Mesendoderm (in vitro differentiated cells): ENCODE data around the gene UGDH. TPM values are rescaled to one million over a fixed set of nuclear protein-coding genes. Genes with fewer than 3 reads are reported as not detected.

Source experiments
- DNase-seq: peaks from one replicate; pipeline ENCODE4 v3.0.0; 2013
- H2AK5ac ChIP-seq: 2 replicates; pipeline ENCODE4 v1.6.1; 2013; ENCODE audit warnings: low read length, inconsistent platforms
- H2BK120ac ChIP-seq: 2 replicates; pipeline ENCODE4 v1.6.1; 2013; ENCODE audit warnings: low read depth, mild to moderate bottlenecking, low read length, moderate library complexity, mixed read lengths
- H2BK15ac ChIP-seq: replicated peaks from 2 replicates; pipeline ENCODE4 v1.6.1; 2013; ENCODE audit warnings: low read depth, mild to moderate bottlenecking, moderate library complexity
- H2BK5ac ChIP-seq: 2 replicates; pipeline ENCODE4 v1.6.1; 2013; ENCODE audit warnings: low read length, inconsistent platforms
- H3K18ac ChIP-seq: 2 replicates; pipeline ENCODE4 v1.6.1; 2013; ENCODE audit warnings: mild to moderate bottlenecking, low read length, mixed read lengths
- H3K23ac ChIP-seq: one replicate; pipeline ENCODE4 v1.6.1; 2013; ENCODE audit warnings: low read length
- H3K27ac ChIP-seq: 2 replicates; pipeline ENCODE4 v1.5.1; 2013; ENCODE audit warnings: low read depth, mild to moderate bottlenecking, inconsistent platforms, low read length, moderate library complexity
- H3K27me3 ChIP-seq: 2 replicates; pipeline ENCODE4 v1.6.1; 2013; ENCODE audit warnings: low read length, control low read depth, mild to moderate bottlenecking, inconsistent platforms; ENCODE audit not compliant: insufficient read depth, poor library complexity
- H3K36me3 ChIP-seq: 2 replicates; pipeline ENCODE4 v1.6.1; 2013; ENCODE audit warnings: low read length, inconsistent platforms; ENCODE audit not compliant: control insufficient read depth, insufficient read depth
- H3K4ac ChIP-seq: one replicate; pipeline ENCODE4 v1.6.1; 2013; ENCODE audit warnings: low read depth, mild to moderate bottlenecking, low read length, moderate library complexity
- H3K4me1 ChIP-seq: 2 replicates; pipeline ENCODE4 v1.6.1; 2013; ENCODE audit warnings: low read depth, low read length, inconsistent platforms; ENCODE audit not compliant: control insufficient read depth
- H3K4me2 ChIP-seq: 2 replicates; pipeline ENCODE4 v1.6.1; 2013; ENCODE audit warnings: low read length
- H3K4me3 ChIP-seq: 2 replicates; pipeline ENCODE4 v1.5.1; 2013; ENCODE audit warnings: mild to moderate bottlenecking, low read length
- H3K56ac ChIP-seq: one replicate; pipeline ENCODE4 v1.6.1; 2013; ENCODE audit warnings: low read length
- H3K79me1 ChIP-seq: 2 replicates; pipeline ENCODE4 v1.6.1; 2013; ENCODE audit warnings: low read length, inconsistent platforms
- H3K79me2 ChIP-seq: 2 replicates; pipeline ENCODE4 v1.6.1; 2013; ENCODE audit warnings: mild to moderate bottlenecking, low read length; ENCODE audit not compliant: control insufficient read depth, insufficient read depth
- H3K9ac ChIP-seq: 2 replicates; pipeline ENCODE4 v1.6.1; 2013; ENCODE audit warnings: low read length, inconsistent platforms
- H4K5ac ChIP-seq: one replicate; pipeline ENCODE4 v1.6.1; 2013; ENCODE audit warnings: low read length
- H4K8ac ChIP-seq: one replicate; pipeline ENCODE4 v1.6.1; 2013; ENCODE audit warnings: low read depth, mild to moderate bottlenecking, control low read depth, low read length, moderate library complexity
- WGBS: extraction: QIAGEN DNeasy Blood & Tissue Kit; methylation state at CpG from one replicate; pipeline ENCODE4 v1.1.7; 2013; ENCODE audit warnings: low lambda C conversion rate, missing lambda C conversion rate; ENCODE audit not compliant: insufficient coverage; ENCODE audit errors: extremely low coverage; 5-methylcytosine and 5-hydroxymethylcytosine counted together
- polyA plus RNA-seq, 2 experiments: library from polyadenylated mRNA; stranded (reverse); fragments of 200-250 nt; gene quantifications; one replicate each; pipeline ENCODE4 v1.2.3, GENCODE V29; 2013

Gene UGDH
- polyA plus RNA-seq (2013, experiment 1 of 2): 82.2 TPM
- polyA plus RNA-seq (2013, experiment 2 of 2): 82.0 TPM

- Histone ChIP-seq H4K8ac (no peak within 1 kb of the TSS), H3K27me3 (no peaks in the 10 kb centered on the region), H3K4me2 (peak within 1 kb of the TSS; percentile 34), H2BK120ac (no peak within 1 kb of the TSS), H2BK15ac (no peak within 1 kb of the TSS), H3K36me3 (no peaks in the 10 kb centered on the region), H2AK5ac (no peak within 1 kb of the TSS), H3K9ac (peak within 1 kb of the TSS; percentile 88), H3K23ac (no peak within 1 kb of the TSS), H3K79me2 (peaks cover 24% of the 10 kb centered on the region), H3K4me1 (no peaks in the 10 kb centered on the region), H3K4me3 (peak within 1 kb of the TSS; percentile 87), H2BK5ac (peak within 1 kb of the TSS; percentile 89), H3K79me1 (peaks cover 5% of the 10 kb centered on the region), H3K18ac (peak within 1 kb of the TSS; percentile 46), H3K56ac (peak within 1 kb of the TSS; percentile 98), H3K27ac (peak within 1 kb of the TSS; percentile 95), H4K5ac (no peak within 1 kb of the TSS), H3K4ac (peak within 1 kb of the TSS; percentile 81)
- peak; percentile 99 for DNase-seq
- WGBS: no CpG with 5 or more reads among the region's 73 CpGs
Observed at GRCh38 chr4:39527296-39528060, at the start of gene UGDH. Gene UGDH (minus strand): TSS chr4:39527439. CDS start chr4:39521512, 5,927 bp downstream.

GRCh38 chr4:39574946-39575345 lies 47.7 kb upstream of the UGDH start:
- no peak overlapping the region for H3K18ac ChIP-seq
- no peak overlapping the region for H3K4me2 ChIP-seq
- no peak overlapping the region for H3K4me3 ChIP-seq
- H3K79me2 ChIP-seq: no peaks in the 10 kb centered on the region
- H3K4me1 ChIP-seq: no peaks in the 10 kb centered on the region
- H4K8ac ChIP-seq: no peak overlapping the region
- H2AK5ac ChIP-seq: no peak overlapping the region
- H3K23ac ChIP-seq: no peak overlapping the region
- H3K79me1 ChIP-seq: no peaks in the 10 kb centered on the region
- no peak for DNase-seq
- no peak overlapping the region for H2BK120ac ChIP-seq
- H2BK15ac ChIP-seq: no peak overlapping the region
- no peak overlapping the region for H3K27ac ChIP-seq
- no peak overlapping the region for H4K5ac ChIP-seq
- no peak overlapping the region for H2BK5ac ChIP-seq
- H3K56ac ChIP-seq: no peak overlapping the region
- no peaks in the 10 kb centered on the region for H3K36me3 ChIP-seq
- H3K4ac ChIP-seq: no peak overlapping the region
- no peak overlapping the region for H3K9ac ChIP-seq
- H3K27me3 ChIP-seq: no peaks in the 10 kb centered on the region
- no CpG with 5 or more reads among the region's 5 CpGs for WGBS

- H3K18ac ChIP-seq: no peak overlapping the region
- H3K4ac ChIP-seq: no peak overlapping the region
- no peak overlapping the region for H3K4me2 ChIP-seq
- H2BK120ac ChIP-seq: no peak overlapping the region
- no peak overlapping the region for H3K56ac ChIP-seq
- H2BK15ac ChIP-seq: no peak overlapping the region
- H3K9ac ChIP-seq: no peak overlapping the region
- no peak overlapping the region for H4K8ac ChIP-seq
- H3K23ac ChIP-seq: no peak overlapping the region
- no peak overlapping the region for H3K4me3 ChIP-seq
- H3K79me1 ChIP-seq: no peaks in the 10 kb centered on the region
- H3K79me2 ChIP-seq: no peaks in the 10 kb centered on the region
- no peaks in the 10 kb centered on the region for H3K27me3 ChIP-seq
- no peaks in the 10 kb centered on the region for H3K36me3 ChIP-seq
- no CpG with 5 or more reads among the region's 6 CpGs for WGBS
- H4K5ac ChIP-seq: no peak overlapping the region
- H3K4me1 ChIP-seq: no peaks in the 10 kb centered on the region
- no peak for DNase-seq
- no peak overlapping the region for H2AK5ac ChIP-seq
- no peak overlapping the region for H2BK5ac ChIP-seq
- H3K27ac ChIP-seq: no peak overlapping the region
Observed at GRCh38 chr4:39571504-39571903, 44.3 kb upstream of the UGDH start.

GRCh38 chr4:39571054-39571453 lies 43.8 kb upstream of the UGDH start:
- Histone ChIP-seq H3K79me1 (no peaks in the 10 kb centered on the region), H3K23ac (no peak overlapping the region), H3K4ac (no peak overlapping the region), H4K5ac (no peak overlapping the region), H3K79me2 (no peaks in the 10 kb centered on the region), H3K27me3 (no peaks in the 10 kb centered on the region), H4K8ac (no peak overlapping the region), H2BK120ac (no peak overlapping the region), H3K36me3 (no peaks in the 10 kb centered on the region), H2BK5ac (no peak overlapping the region), H3K4me2 (no peak overlapping the region), H3K4me1 (no peaks in the 10 kb centered on the region), H2BK15ac (no peak overlapping the region), H3K9ac (no peak overlapping the region), H3K27ac (no peak overlapping the region), H3K18ac (no peak overlapping the region), H2AK5ac (no peak overlapping the region), H3K4me3 (no peak overlapping the region), H3K56ac (no peak overlapping the region)
- no CpG with 5 or more reads among the region's 4 CpGs for WGBS
- DNase-seq: peak; percentile 18

- Histone ChIP-seq H4K5ac (no peak overlapping the region), H3K36me3 (no peaks in the 10 kb centered on the region), H3K4me2 (no peak overlapping the region), H3K27ac (no peak overlapping the region), H3K18ac (no peak overlapping the region), H3K79me1 (no peaks in the 10 kb centered on the region), H4K8ac (no peak overlapping the region), H3K4me3 (no peak overlapping the region), H2BK5ac (no peak overlapping the region), H2BK15ac (no peak overlapping the region), H3K4ac (no peak overlapping the region), H3K4me1 (no peaks in the 10 kb centered on the region), H2AK5ac (no peak overlapping the region), H3K79me2 (no peaks in the 10 kb centered on the region), H3K56ac (no peak overlapping the region), H3K27me3 (no peaks in the 10 kb centered on the region), H3K23ac (no peak overlapping the region), H3K9ac (no peak overlapping the region), H2BK120ac (no peak overlapping the region)
- WGBS: no CpG with 5 or more reads among the region's 4 CpGs
- no peak for DNase-seq
Observed at GRCh38 chr4:39569209-39569608, 42.0 kb upstream of the UGDH start.

GRCh38 chr4:39568805-39569204 lies 41.6 kb upstream of the UGDH start:
- Histone ChIP-seq H3K79me1 (no peaks in the 10 kb centered on the region), H2AK5ac (no peak overlapping the region), H3K27ac (no peak overlapping the region), H3K56ac (no peak overlapping the region), H3K4ac (no peak overlapping the region), H3K18ac (no peak overlapping the region), H3K27me3 (no peaks in the 10 kb centered on the region), H3K9ac (no peak overlapping the region), H3K4me2 (no peak overlapping the region), H3K4me1 (no peaks in the 10 kb centered on the region), H3K4me3 (no peak overlapping the region), H2BK120ac (no peak overlapping the region), H2BK5ac (no peak overlapping the region), H3K36me3 (no peaks in the 10 kb centered on the region), H4K5ac (no peak overlapping the region), H4K8ac (no peak overlapping the region), H3K79me2 (no peaks in the 10 kb centered on the region), H3K23ac (no peak overlapping the region), H2BK15ac (no peak overlapping the region)
- DNase-seq: no peak
- no CpG with 5 or more reads among the region's 3 CpGs for WGBS
